PFSK-1 (cell line): ENCODE measurements around the gene BAAT.

Source experiments
- POLR2AphosphoS5 ChIP-seq: IDR thresholded peaks from 2 replicates; pipeline ENCODE4 v1.6.1; 2012; ENCODE audit warnings: low read depth, mild to moderate bottlenecking, control low read depth, low read length, moderate library complexity
- TAF1 ChIP-seq: IDR thresholded peaks from 2 replicates; pipeline ENCODE4 v1.6.1; 2012; ENCODE audit warnings: low read length, control low read depth, borderline replicate concordance; ENCODE audit not compliant: insufficient read depth

DNA sequence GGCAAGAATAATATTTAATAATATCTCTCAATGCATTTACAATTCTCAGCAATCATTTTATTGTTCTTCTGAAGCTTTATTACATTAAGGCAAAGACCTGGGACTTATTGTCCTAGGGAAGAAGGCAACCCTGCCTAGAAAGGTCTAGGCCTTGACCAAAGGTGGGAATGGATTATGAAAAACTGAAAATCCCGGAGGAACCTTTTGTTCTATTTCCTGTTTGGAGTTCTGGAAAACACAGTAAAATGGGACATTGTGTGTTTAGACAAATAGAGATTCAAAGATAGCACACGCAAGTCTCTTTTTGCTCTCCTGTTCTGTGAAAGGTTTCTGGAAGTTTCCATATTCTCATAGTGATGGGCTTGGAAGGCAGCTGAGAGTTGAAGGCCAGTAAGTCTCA, 31.1 kb downstream of the BAAT start:
- TF ChIP-seq TAF1 = no peak
- TF ChIP-seq POLR2AphosphoS5 = no peak
